HTR-8/SVneo (cell line): ENCODE measurements around the gene TMEM218.

Source experiments
- DNase-seq: peaks from one replicate; pipeline ENCODE4 v3.0.0; 2011; ENCODE audit warnings: low spot score, mixed read lengths; ENCODE audit not compliant: insufficient read length
- FAIRE-seq: peaks from 2 replicates; lab custom pipeline; 2011; peaks lifted over from hg19 to GRCh38; lab: Jason Lieb, UNC

The TMEM218 gene

GRCh38 chr11:125132071-125132470 lies 20.6 kb upstream of the TMEM218 start:
- DNase-seq, result no peak
- no peak for FAIRE-seq

- DNase-seq (no peak), FAIRE-seq (no peak)
Measured at GRCh38 chr11:125129316-125129993, 18.0 kb upstream of the TMEM218 start.

- DNase-seq, result no peak
- FAIRE-seq, result no peak
Measured at GRCh38 chr11:125128450-125128849, 17.0 kb upstream of the TMEM218 start.

GRCh38 chr11:125124618-125124992 lies 13.2 kb upstream of the TMEM218 start:
- FAIRE-seq (no peak), DNase-seq (no peak)

- no peak for FAIRE-seq
Measured at GRCh38 chr11:125123947-125124617, 12.7 kb upstream of the TMEM218 start.

GRCh38 chr11:125123194-125123946 lies 11.9 kb upstream of the TMEM218 start:
- DNase-seq (no peak), FAIRE-seq (no peak)

More at GRCh38 chr11:125123947-125124617, 12.7 kb upstream of the TMEM218 start:
- DNase-seq, result peak; percentile 51

GRCh38 chr11:125117429-125117828 lies 6.0 kb upstream of the TMEM218 start:
- DNase-seq (no peak), FAIRE-seq (no peak)

GRCh38 chr11:125114518-125114917 lies 3.1 kb upstream of the TMEM218 start:
- DNase-seq (no peak), FAIRE-seq (no peak)

- no peak for DNase-seq
- FAIRE-seq, result no peak
Measured at GRCh38 chr11:125112208-125112604, 780 bp upstream of the TMEM218 start.

- DNase-seq (no peak), FAIRE-seq (no peak)
Measured at GRCh38 chr11:125111001-125111342, 454 bp downstream of the TMEM218 start.

- DNase-seq, result no peak
- no peak for FAIRE-seq
Measured at GRCh38 chr11:125110506-125110905, 920 bp downstream of the TMEM218 start.

GRCh38 chr11:125108469-125108868 lies 3.0 kb downstream of the TMEM218 start:
- no peak for FAIRE-seq

GRCh38 chr11:125105926-125106325 lies 5.5 kb downstream of the TMEM218 start:
- no peak for DNase-seq
- FAIRE-seq, result no peak

More at GRCh38 chr11:125108469-125108868, 3.0 kb downstream of the TMEM218 start:
- no peak for DNase-seq

GRCh38 chr11:125102510-125102909 lies 8.9 kb downstream of the TMEM218 start:
- no peak for FAIRE-seq
- no peak for DNase-seq

GRCh38 chr11:125102025-125102424 lies 9.4 kb downstream of the TMEM218 start:
- FAIRE-seq, result no peak

GRCh38 chr11:125101596-125101995 lies 9.8 kb downstream of the TMEM218 start:
- FAIRE-seq (no peak), DNase-seq (no peak)

More at GRCh38 chr11:125102025-125102424, 9.4 kb downstream of the TMEM218 start:
- no peak for DNase-seq

GRCh38 chr11:125100136-125100535 lies 11.3 kb downstream of the TMEM218 start:
- DNase-seq (no peak), FAIRE-seq (no peak)

- FAIRE-seq (no peak), DNase-seq (no peak)
Measured at GRCh38 chr11:125094731-125095130, 16.7 kb downstream of the TMEM218 start.

- FAIRE-seq, result no peak
- no peak for DNase-seq
Measured at GRCh38 chr11:125093502-125093901, 17.9 kb downstream of the TMEM218 start.

GRCh38 chr11:125092669-125093068 lies 18.8 kb downstream of the TMEM218 start:
- no peak for DNase-seq
- FAIRE-seq, result no peak
